GM12864 (cell line): ENCODE results near the gene PRR36.

Experiments used
- DNase-seq: peaks from one replicate; pipeline ENCODE4 v3.0.0-alpha.2; 2011; ENCODE audit warnings: low read depth
- H3K4me3 ChIP-seq: 2 replicates; pipeline ENCODE4 v1.5.1; 2011; ENCODE audit warnings: mild to moderate bottlenecking, low read depth, low read length, control low read depth
- CTCF ChIP-seq: IDR thresholded peaks from 2 replicates; pipeline ENCODE4 v1.5.1; 2011; ENCODE audit warnings: low read depth, mild to moderate bottlenecking, moderate library complexity, low read length, control low read depth, inconsistent platforms; ENCODE audit errors: missing control alignments

The PRR36 gene

GRCh38 chr19:7850000-7850813 is 24.0 kb downstream of the PRR36 start:
- no peak for TF ChIP-seq CTCF
- no peak for DNase-seq
- no peak overlapping the region for H3K4me3 ChIP-seq

GRCh38 chr19:7849631-7849999 is 24.6 kb downstream of the PRR36 start:
- DNase-seq = no peak
- H3K4me3 ChIP-seq = no peak overlapping the region
- no peak for TF ChIP-seq CTCF

- no peak for TF ChIP-seq CTCF
- no peak for DNase-seq
- H3K4me3 ChIP-seq = no peak overlapping the region
Measured at GRCh38 chr19:7848779-7849457, 25.3 kb downstream of the PRR36 start.

- H3K4me3 ChIP-seq = no peak overlapping the region
- no peak for DNase-seq
- no peak for TF ChIP-seq CTCF
Measured at GRCh38 chr19:7847664-7848063, 26.5 kb downstream of the PRR36 start.

- TF ChIP-seq CTCF = no peak
- DNase-seq = no peak
- H3K4me3 ChIP-seq = no peak overlapping the region
Measured at GRCh38 chr19:7846155-7846646, 28.0 kb downstream of the PRR36 start.

GRCh38 chr19:7845390-7846154 is 28.6 kb downstream of the PRR36 start:
- no peak for TF ChIP-seq CTCF
- DNase-seq = no peak
- H3K4me3 ChIP-seq = no peak overlapping the region
